DMS 273 (cell line): Measurements from ENCODE around the gene C17orf67.

Experiments
- DNase-seq: peaks from one replicate; lab custom pipeline; 2025; ENCODE audit not compliant: unreplicated experiment; lab: John Stamatoyannopoulos, UW

The C17orf67 gene

GRCh38 chr17:56809106-56809819 lies 24.5 kb downstream of the C17orf67 start:
- DNase-seq, result peak; percentile 98

- peak; percentile 93 for DNase-seq
Observed at GRCh38 chr17:56808503-56808902, 25.2 kb downstream of the C17orf67 start.

GRCh38 chr17:56807723-56808122 lies 26.0 kb downstream of the C17orf67 start:
- no peak for DNase-seq

GRCh38 chr17:56806949-56807348 lies 26.8 kb downstream of the C17orf67 start:
- DNase-seq, result peak; percentile 32

- DNase-seq, result no peak
Observed at GRCh38 chr17:56804454-56804853, 29.3 kb downstream of the C17orf67 start.

- DNase-seq, result no peak
Observed at GRCh38 chr17:56803071-56803470, 30.6 kb downstream of the C17orf67 start.

GRCh38 chr17:56801459-56802178 lies 32.1 kb downstream of the C17orf67 start:
- DNase-seq, result peak; percentile 71

GRCh38 chr17:56798916-56799315 lies 34.8 kb downstream of the C17orf67 start:
- peak; percentile 81 for DNase-seq

- DNase-seq, result no peak
Observed at GRCh38 chr17:56796536-56796935, 37.2 kb downstream of the C17orf67 start.

- no peak for DNase-seq
Observed at GRCh38 chr17:56795221-56795865, 38.4 kb downstream of the C17orf67 start.

GRCh38 chr17:56793957-56794356 lies 39.8 kb downstream of the C17orf67 start:
- DNase-seq, result no peak

- no peak for DNase-seq
Observed at GRCh38 chr17:56793531-56793930, 40.2 kb downstream of the C17orf67 start.

GRCh38 chr17:56792267-56792666 lies 41.5 kb downstream of the C17orf67 start:
- no peak for DNase-seq

GRCh38 chr17:56786989-56787482 lies 46.7 kb downstream of the C17orf67 start:
- no peak for DNase-seq

- DNase-seq, result no peak
Observed at GRCh38 chr17:56785997-56786680, 47.6 kb downstream of the C17orf67 start.

GRCh38 chr17:56785405-56785804 lies 48.3 kb downstream of the C17orf67 start:
- peak; percentile 88 for DNase-seq

- no peak for DNase-seq
Observed at GRCh38 chr17:56782338-56782737, 51.4 kb downstream of the C17orf67 start.

- no peak for DNase-seq
Observed at GRCh38 chr17:56781906-56782305, 51.8 kb downstream of the C17orf67 start.

- peak; percentile 91 for DNase-seq
Observed at GRCh38 chr17:56779898-56780777, 53.6 kb downstream of the C17orf67 start.

GRCh38 chr17:56779322-56779721 lies 54.4 kb downstream of the C17orf67 start:
- DNase-seq, result no peak
